ENCODE results near the gene MTCL1.
A peak's percentile ranks its signal among the peaks of the same experiment; 100 is the strongest.

The MTCL1 gene

DNA sequence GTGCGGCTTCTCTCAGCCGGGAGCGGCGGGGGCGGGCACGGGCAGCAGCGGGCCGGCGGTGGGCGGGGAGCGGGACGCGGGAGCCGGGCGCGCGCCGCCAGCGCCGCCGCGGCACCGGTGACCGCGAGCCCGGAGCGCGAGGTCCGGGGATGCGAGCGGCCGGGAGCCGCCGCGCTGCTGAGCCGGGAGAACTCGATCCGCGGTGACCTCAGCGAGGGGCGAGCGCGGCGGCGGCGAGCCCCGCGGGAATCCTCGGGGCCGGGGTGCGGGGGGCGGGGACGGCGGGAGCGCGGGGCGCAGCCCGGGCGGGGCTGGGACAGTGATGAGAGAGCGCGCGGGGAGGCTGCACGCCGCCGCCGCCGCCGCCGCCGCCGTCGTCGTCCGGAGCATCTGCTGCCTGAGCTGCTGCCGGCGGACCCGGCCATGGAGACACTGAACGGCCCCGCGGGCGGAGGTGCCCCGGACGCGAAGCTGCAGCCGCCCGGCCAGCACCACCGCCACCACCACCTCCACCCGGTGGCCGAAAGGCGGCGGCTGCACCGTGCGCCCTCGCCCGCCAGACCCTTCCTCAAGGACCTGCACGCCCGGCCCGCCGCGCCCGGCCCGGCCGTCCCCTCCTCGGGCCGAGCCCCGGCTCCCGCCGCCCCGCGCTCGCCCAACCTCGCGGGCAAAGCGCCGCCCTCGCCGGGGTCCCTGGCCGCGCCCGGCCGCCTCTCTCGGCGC lies at the start of gene MTCL1:
Gene MTCL1 (plus strand): TSS at position 319 of the 723 bp plus-strand sequence. CDS start 105 bp downstream, at position 424.
- peak; percentile 41 to 51 for DNase-seq (ENCODE audit: low read depth in 1 of 2, low spot score in 1 of 2)
- in situ Hi-C loops (cut with HindIII; ENCODE audit: low pct_unique_long_range_greater_than_20kb, low sequenced_read_pairs): no loop called here
- TF ChIP-seq JUND (IDR thresholded peaks at IDR 0.05; ENCODE audit: low read depth): no peak

DNA sequence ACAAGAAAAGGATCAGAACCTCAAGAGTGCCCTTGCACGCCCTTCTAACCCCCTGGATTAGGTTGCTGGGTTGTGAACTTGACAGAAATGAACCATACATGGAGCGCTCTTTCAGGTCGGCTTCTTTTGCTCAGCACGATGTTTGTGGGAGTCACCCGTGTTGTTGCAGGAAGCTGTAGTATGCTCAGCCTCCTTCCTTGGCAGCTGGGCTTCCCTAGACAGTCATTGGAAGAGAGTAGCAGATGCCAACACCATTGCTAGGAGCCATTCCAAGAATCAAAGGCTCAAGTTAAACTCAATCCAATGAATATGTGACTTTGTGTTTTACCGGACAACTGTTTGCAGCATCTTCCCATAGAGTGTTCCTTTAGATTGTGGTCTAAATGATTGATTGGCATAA lies 49.1 kb upstream of the MTCL1 start:
- DNase-seq (ENCODE audit: low read depth in 1 of 2, low spot score in 1 of 2): no peak
- in situ Hi-C loops (cut with HindIII; ENCODE audit: low pct_unique_long_range_greater_than_20kb, low sequenced_read_pairs): no loop called here
- no peak for TF ChIP-seq JUND (IDR thresholded peaks at IDR 0.05; ENCODE audit: low read depth)

DNA sequence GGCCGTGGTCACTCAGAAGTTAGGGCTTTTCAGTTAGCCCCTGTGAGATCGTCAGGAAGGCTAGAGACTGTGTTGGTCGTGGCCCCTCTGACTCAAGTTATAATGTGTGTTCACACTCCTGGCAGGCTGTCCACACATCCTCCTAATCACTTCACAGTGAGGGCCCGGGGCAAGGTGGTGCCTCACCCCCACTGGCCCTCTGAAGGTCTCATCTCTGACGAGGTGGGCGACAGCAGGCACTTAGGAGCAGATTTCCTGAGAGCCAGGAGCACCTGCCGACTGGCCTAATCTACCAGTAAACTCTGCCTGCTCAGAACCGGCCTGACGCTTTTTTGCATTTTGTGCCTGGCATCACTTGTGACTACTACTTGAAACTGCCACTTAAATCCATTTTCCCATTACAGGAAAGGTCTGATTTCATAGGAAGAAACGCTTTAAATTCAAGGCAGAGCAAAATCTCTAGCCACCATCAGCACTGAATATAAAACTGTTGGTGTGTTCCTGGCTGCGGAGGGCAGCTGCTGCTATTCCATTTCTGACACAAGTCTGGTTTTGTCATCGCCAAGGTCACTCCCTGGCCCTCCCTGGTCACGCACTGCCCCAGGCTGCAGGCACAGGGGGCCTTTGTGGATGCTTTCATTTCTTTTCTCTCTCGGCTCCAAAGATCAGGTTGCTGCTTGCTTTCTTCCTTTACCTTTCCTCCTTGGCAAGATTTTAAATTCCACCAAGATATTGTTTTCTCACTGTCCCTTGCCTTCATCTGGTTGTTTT lies 48.1 kb upstream of the MTCL1 start:
- no peak for TF ChIP-seq JUND (IDR thresholded peaks at IDR 0.05; ENCODE audit: low read depth)
- no peak for DNase-seq (ENCODE audit: low read depth in 1 of 2, low spot score in 1 of 2)
- in situ Hi-C loops (cut with HindIII; ENCODE audit: low pct_unique_long_range_greater_than_20kb, low sequenced_read_pairs): no loop called here

DNA sequence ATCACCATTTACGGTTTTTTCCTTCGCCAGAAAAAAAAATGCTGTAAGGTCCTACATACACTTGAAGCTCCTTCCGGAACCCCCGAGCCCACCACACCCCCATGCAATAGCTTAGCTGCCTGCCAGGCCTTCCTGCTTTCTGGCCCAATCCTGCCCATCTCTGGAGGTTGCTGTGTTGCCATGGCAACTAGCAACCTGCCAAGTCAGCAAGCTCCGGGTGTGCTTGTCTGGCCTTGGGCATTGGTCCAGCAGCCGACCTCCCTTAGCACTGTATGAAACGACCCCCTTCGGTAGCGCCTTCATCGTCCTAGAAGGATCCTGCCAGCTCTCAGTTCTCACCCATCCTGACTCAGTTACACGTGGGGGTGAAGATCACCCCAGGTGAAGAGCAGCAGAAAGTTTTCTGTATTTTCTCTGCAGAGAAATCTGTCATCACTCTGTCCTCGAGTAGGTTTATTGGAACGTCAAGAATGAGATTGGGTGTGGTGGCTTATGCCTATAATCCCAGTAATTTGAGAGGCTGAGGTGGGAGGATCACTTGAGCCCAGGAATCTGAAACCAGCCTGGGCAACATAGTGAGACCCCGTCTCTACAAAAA lies 47.4 kb upstream of the MTCL1 start:
- TF ChIP-seq JUND (IDR thresholded peaks at IDR 0.05; ENCODE audit: low read depth): no peak
- DNase-seq (ENCODE audit: low read depth in 1 of 2, low spot score in 1 of 2): peak in 1 of 2 experiments; percentile 5
- in situ Hi-C loops (cut with HindIII; ENCODE audit: low pct_unique_long_range_greater_than_20kb, low sequenced_read_pairs): no loop called here

DNA sequence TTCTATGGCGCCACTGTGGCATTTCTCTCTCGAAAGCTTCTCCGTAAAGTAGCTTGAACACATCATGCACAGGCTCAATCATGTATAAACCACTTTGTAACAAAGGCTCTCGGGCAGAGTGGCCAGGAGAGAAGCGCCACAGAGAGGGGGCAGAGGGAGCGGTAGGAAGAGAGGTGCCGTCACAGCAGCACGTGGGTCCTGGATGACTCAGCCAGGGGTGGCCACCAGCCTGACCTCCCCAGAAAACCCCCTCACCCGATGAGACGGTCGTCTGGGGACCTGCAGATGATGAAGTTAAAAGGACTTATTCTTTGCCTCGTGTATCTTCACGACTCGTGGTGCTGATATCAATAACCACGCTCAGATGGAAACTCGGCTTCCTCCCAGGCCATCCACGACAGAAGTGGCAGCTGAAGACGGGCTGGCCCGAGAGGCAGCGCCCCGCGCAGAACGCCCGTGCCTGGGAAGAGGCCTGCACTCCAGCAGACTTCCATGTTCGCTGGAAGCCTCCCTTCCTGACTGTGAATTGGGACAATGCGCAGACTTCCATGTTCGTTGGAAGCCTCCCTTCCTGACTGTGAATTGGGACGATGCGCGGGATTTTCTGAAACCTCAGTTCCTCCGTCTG lies 46.4 kb upstream of the MTCL1 start:
- in situ Hi-C loops (cut with HindIII; ENCODE audit: low pct_unique_long_range_greater_than_20kb, low sequenced_read_pairs): no loop called here
- DNase-seq (ENCODE audit: low read depth in 1 of 2, low spot score in 1 of 2): no peak
- TF ChIP-seq JUND (IDR thresholded peaks at IDR 0.05; ENCODE audit: low read depth): no peak

DNA sequence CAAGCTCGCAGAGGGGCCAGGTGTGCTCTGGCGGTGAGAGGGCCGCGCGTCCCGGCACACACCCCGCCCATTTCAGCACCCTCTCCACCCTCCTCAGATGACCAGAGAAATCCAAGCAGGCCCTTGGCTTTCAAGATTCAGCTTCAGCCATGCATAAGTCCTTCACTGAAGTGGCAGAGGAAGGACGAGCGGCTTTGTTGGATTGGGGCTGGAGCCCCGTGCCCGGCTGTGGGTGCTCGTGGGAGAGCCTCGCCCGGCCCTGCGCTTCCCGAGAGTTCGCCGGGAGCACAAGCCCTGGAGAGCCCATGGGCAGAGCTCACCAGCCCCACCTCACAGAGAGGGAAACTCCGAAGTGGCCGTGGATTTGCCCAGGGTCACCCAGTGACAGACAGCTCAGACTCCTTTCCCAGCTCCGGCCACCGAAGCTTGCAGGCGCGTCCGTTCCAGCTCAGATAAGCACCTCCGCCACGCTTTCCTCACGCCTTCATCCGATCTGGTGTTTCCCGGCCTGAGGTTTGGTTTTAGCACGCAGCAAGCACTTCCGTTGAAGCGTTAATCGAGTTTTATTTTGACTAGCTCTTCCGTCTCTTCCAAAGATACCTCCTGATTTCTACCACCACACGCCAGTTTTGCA lies 45.6 kb upstream of the MTCL1 start:
- in situ Hi-C loops (cut with HindIII; ENCODE audit: low pct_unique_long_range_greater_than_20kb, low sequenced_read_pairs): no loop called here
- no peak for TF ChIP-seq JUND (IDR thresholded peaks at IDR 0.05; ENCODE audit: low read depth)
- DNase-seq (ENCODE audit: low read depth in 1 of 2, low spot score in 1 of 2): no peak

DNA sequence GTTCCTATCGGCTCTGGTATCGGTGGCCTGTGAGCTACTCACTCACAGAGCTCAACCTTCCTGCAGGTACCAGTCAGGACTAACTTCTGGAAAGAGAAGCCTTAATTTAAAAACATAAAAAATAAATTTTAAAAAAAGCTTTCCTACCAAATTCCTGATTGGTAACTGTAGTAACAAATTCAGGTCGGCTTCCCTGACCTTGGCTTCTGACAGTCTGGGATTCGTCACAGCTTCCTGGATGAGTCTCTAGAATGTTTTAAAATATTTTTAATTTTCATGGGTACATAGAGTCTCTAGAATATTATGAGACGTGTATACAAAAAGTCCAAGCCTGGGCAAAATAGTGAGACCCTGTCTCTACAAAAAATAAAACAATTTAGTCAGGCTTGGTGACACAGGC lies 45.0 kb upstream of the MTCL1 start:
- TF ChIP-seq JUND (IDR thresholded peaks at IDR 0.05; ENCODE audit: low read depth): no peak
- in situ Hi-C loops (cut with HindIII; ENCODE audit: low pct_unique_long_range_greater_than_20kb, low sequenced_read_pairs): no loop called here
- DNase-seq (ENCODE audit: low read depth in 1 of 2, low spot score in 1 of 2): no peak

DNA sequence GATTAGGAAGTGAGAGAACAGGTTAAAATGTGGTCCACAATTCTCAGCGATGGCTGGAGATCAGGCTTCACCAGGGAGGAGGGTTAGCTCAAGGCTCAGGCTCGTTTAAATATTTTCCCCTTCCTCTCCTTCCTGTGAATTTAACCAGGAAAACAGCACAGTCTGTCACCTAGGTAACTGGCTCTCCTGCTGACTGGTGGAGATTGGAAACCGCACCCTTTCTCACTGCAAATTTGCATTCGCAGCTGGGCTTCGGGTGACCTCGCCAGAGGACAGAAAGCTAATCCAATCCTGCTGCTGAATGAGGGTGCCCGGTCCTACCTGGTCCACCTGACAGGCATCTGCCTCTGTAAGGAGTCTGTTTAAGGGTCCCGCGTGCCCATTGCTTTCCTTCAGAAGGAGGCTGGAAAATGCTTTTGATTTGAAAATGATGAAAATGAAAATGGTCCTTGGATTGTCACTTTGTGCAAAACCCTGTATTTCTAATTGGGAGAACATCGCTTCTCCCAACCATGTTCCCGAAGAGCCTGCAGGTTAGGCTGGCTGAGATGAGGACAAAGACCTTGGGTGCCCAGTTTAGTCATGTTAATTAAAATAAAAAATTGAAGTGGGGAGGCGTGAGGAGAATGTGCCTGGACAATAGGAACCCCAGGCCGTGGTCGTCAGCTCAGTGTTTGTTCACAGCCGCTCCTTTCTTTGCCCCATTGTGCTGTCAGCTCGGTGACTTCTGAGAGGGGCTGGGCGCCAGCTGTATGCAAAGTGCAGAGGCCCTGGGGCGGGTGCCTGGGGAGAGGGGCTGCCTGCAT lies 43.4 kb upstream of the MTCL1 start:
- peak; percentile 11 to 27 for DNase-seq (ENCODE audit: low read depth in 1 of 2, low spot score in 1 of 2)
- TF ChIP-seq JUND (IDR thresholded peaks at IDR 0.05; ENCODE audit: low read depth): no peak
- in situ Hi-C loops (cut with HindIII; ENCODE audit: low pct_unique_long_range_greater_than_20kb, low sequenced_read_pairs): no loop called here

DNA sequence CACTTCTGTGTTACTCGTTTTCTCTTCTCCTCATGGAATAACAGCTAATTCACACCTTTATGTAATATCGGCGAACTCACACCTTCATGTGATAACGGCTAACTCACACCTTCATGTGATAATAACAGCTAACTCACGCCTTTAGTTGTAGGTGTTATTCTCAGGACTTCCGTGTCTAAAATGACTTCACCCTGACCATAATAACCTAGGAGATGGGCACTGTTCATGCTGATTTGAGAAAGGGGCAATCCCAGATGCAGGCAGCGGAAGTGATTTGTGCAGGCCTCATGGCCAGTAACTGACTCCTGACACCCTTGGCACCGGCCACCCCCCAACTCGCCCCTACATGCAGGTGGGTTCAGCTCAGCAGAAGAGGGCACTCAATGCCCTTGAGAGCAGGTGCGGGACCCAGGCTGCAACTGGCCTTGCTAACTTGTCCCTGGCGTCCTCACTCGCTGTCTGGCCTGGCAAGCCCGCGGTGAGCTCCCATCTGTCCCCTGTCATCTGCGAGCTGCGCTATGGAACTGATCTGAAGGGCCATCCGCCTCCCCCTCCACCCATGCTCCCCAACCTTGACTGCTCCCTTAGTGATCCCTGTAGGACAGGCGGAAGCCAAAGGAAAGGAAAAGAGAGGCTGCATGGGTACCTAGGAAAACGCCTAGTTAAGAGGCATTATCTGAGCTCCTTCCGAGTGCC lies 42.6 kb upstream of the MTCL1 start:
- in situ Hi-C loops (cut with HindIII; ENCODE audit: low pct_unique_long_range_greater_than_20kb, low sequenced_read_pairs): no loop called here
- DNase-seq (ENCODE audit: low read depth in 1 of 2, low spot score in 1 of 2): no peak

DNA sequence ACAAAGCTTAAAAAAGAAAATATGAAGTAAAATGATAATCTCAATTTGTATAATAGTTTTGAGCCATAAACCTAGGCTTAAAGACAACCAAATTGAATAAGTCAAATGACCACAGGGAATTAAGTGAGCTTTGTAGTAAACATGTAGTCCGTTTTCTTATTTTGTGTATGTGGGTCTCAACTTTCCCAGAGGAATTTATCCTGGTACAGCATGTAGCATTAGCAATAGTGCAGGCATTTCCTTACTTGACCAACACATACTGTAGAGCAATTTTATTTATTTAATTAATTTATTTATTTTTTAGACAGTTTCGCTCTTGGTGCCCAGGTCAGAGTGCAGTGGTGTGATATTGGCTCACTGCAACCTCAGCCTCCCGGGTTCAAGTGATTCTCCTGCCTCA lies 37.5 kb upstream of the MTCL1 start:
- in situ Hi-C loops (cut with HindIII; ENCODE audit: low pct_unique_long_range_greater_than_20kb, low sequenced_read_pairs): no loop called here
- DNase-seq (ENCODE audit: low read depth in 1 of 2, low spot score in 1 of 2): no peak
- TF ChIP-seq JUND (IDR thresholded peaks at IDR 0.05; ENCODE audit: low read depth): no peak

More for the DNA sequence above, 42.6 kb upstream of the MTCL1 start:
- TF ChIP-seq JUND (IDR thresholded peaks at IDR 0.05; ENCODE audit: low read depth): no peak

DNA sequence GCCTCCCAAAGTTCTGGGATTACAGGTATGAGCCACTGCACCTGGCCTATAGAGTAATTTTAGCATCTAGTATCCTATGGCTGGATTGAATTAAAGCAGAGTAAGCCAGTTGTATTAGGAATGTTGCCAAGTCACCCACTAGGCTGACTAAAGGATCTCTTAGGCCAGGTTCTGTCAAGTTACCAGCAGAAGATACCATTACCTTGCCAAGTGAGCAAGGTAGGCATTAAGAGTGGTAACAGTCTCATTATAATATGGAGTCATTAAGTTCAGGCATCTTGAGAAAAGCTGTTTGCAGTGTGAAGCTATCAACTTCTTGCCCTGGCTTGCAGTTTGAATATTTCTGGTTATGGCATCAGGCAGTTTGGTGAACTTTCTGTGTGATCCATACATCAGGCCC lies 37.0 kb upstream of the MTCL1 start:
- in situ Hi-C loops (cut with HindIII; ENCODE audit: low pct_unique_long_range_greater_than_20kb, low sequenced_read_pairs): no loop called here
- TF ChIP-seq JUND (IDR thresholded peaks at IDR 0.05; ENCODE audit: low read depth): no peak
- no peak for DNase-seq (ENCODE audit: low read depth in 1 of 2, low spot score in 1 of 2)
